ENCODE measurements around the gene NPY4R.
"Not testable (repeated sequence)": the region's sequence is repeated elsewhere in the genome, so short reads cannot be mapped to it uniquely, and the experiment has no call there.

The NPY4R gene

DNA sequence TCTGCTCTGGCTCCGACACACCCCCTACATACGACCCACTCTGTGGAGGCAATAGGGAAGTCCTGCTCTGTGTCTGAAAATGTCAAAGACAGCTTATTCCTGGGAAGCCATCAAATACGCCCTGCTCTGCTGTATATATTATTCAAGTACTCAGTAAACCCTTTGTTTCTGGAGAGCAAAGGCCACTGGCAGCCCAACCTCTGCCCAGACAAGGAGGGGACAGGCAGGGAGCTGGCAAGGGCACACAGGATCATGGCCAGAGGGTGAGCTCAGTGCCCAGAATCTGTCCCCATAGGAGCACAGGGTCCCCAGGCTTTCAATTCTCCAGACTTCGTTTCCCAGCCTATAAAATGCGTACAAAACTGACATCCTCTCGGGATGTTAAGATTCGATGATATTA, 47.0 kb upstream of the NPY4R start:
- H3K4me2 ChIP-seq (ENCODE audit: low read depth, low read length, poor library complexity, severe bottlenecking); H3K79me2 ChIP-seq (ENCODE audit: insufficient read depth, low read length); H3K9ac ChIP-seq (ENCODE audit: low read depth, low read length, poor library complexity, severe bottlenecking): not testable (repeated sequence)

GRCh38 chr10:46512002-46512401, 46.2 kb upstream of the NPY4R start:
- H3K27me3 ChIP-seq (ENCODE audit: insufficient read depth, low read length, poor library complexity, severe bottlenecking); H3K9ac ChIP-seq (ENCODE audit: low read depth, low read length, poor library complexity, severe bottlenecking); H3K4me3 ChIP-seq (ENCODE audit: low read length, poor library complexity, severe bottlenecking); H3K4me1 ChIP-seq (ENCODE audit: insufficient read depth, low read length, poor library complexity, severe bottlenecking); H3K36me3 ChIP-seq (ENCODE audit: insufficient read depth, low read length); H3K9me2 ChIP-seq (replicated peaks; ENCODE audit: low read depth, low read length); H4K20me1 ChIP-seq (ENCODE audit: insufficient read depth, low read length, poor library complexity, severe bottlenecking); H2AFZ ChIP-seq (ENCODE audit: low read length); H3F3A ChIP-seq (ENCODE audit: low read depth); H3K4me2 ChIP-seq (ENCODE audit: low read depth, low read length, poor library complexity, severe bottlenecking); H3K79me2 ChIP-seq (ENCODE audit: insufficient read depth, low read length); H3K9me3 ChIP-seq (ENCODE audit: insufficient read depth, low read depth, low read length): not testable (repeated sequence)

More for the DNA sequence above, 47.0 kb upstream of the NPY4R start:
- not testable (repeated sequence) for H3K9me2 ChIP-seq (replicated peaks; ENCODE audit: low read depth, low read length); H4K20me1 ChIP-seq (ENCODE audit: insufficient read depth, low read length, poor library complexity, severe bottlenecking); H3K9me3 ChIP-seq (ENCODE audit: insufficient read depth, low read depth, low read length); H3K36me3 ChIP-seq (ENCODE audit: insufficient read depth, low read length); H3K4me1 ChIP-seq (ENCODE audit: insufficient read depth, low read length, poor library complexity, severe bottlenecking); H2AFZ ChIP-seq (ENCODE audit: low read length); H3K27me3 ChIP-seq (ENCODE audit: insufficient read depth, low read length, poor library complexity, severe bottlenecking); H3F3A ChIP-seq (ENCODE audit: low read depth); H3K4me3 ChIP-seq (ENCODE audit: low read length, poor library complexity, severe bottlenecking)

GRCh38 chr10:46499990-46500389, 34.2 kb upstream of the NPY4R start:
- H3K4me1 ChIP-seq (ENCODE audit: insufficient read depth, low read length, poor library complexity, severe bottlenecking); H3F3A ChIP-seq (ENCODE audit: low read depth); H2AFZ ChIP-seq (ENCODE audit: low read length); H3K9ac ChIP-seq (ENCODE audit: low read depth, low read length, poor library complexity, severe bottlenecking); H3K9me2 ChIP-seq (replicated peaks; ENCODE audit: low read depth, low read length); H3K4me2 ChIP-seq (ENCODE audit: low read depth, low read length, poor library complexity, severe bottlenecking); H4K20me1 ChIP-seq (ENCODE audit: insufficient read depth, low read length, poor library complexity, severe bottlenecking); H3K4me3 ChIP-seq (ENCODE audit: low read length, poor library complexity, severe bottlenecking); H3K36me3 ChIP-seq (ENCODE audit: insufficient read depth, low read length); H3K27me3 ChIP-seq (ENCODE audit: insufficient read depth, low read length, poor library complexity, severe bottlenecking); H3K79me2 ChIP-seq (ENCODE audit: insufficient read depth, low read length); H3K9me3 ChIP-seq (ENCODE audit: insufficient read depth, low read depth, low read length): not testable (repeated sequence)

DNA sequence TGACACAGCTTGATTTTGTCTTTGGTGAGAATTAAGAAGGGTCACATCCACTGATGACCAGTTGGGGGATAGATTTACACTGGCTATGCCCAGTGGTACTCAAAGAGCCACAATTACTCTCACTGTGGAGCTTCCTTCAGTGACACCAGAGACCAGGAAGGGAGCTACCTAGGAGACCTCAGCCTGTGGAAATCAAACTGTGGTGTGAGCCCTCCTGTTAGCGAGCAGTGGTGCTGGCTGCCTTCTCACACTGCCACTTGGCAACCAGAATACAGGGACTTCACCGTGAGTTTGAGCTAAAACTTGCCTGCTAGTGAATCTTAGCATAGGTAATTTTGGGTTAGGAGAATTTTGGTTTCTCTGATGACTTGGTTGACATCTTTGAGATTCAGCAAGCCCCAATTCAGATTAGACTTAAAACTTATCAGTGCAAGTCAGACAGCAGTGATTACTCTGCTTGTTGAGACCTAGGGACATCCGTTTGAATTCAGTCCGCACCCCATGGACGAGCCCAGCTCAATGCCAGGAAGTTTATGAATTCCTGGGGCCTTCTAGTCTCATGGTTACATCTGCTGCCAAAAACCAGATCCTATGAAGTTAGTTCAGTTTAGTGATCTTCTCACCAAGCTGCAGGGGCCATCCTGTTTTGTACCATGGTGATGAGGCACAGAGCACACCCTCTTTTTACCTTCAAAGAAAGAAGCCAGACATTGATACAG, 33.4 kb upstream of the NPY4R start:
- not testable (repeated sequence) for H4K20me1 ChIP-seq (ENCODE audit: insufficient read depth, low read length, poor library complexity, severe bottlenecking); H3F3A ChIP-seq (ENCODE audit: low read depth); H3K9me3 ChIP-seq (ENCODE audit: insufficient read depth, low read depth, low read length); H2AFZ ChIP-seq (ENCODE audit: low read length); H3K4me3 ChIP-seq (ENCODE audit: low read length, poor library complexity, severe bottlenecking); H3K79me2 ChIP-seq (ENCODE audit: insufficient read depth, low read length); H3K27me3 ChIP-seq (ENCODE audit: insufficient read depth, low read length, poor library complexity, severe bottlenecking); H3K4me1 ChIP-seq (ENCODE audit: insufficient read depth, low read length, poor library complexity, severe bottlenecking); H3K4me2 ChIP-seq (ENCODE audit: low read depth, low read length, poor library complexity, severe bottlenecking); H3K9me2 ChIP-seq (replicated peaks; ENCODE audit: low read depth, low read length); H3K9ac ChIP-seq (ENCODE audit: low read depth, low read length, poor library complexity, severe bottlenecking); H3K36me3 ChIP-seq (ENCODE audit: insufficient read depth, low read length)

- H3K9me3 ChIP-seq (ENCODE audit: insufficient read depth, low read depth, low read length); H3K36me3 ChIP-seq (ENCODE audit: insufficient read depth, low read length); H2AFZ ChIP-seq (ENCODE audit: low read length); H4K20me1 ChIP-seq (ENCODE audit: insufficient read depth, low read length, poor library complexity, severe bottlenecking); H3K9me2 ChIP-seq (replicated peaks; ENCODE audit: low read depth, low read length); H3K9ac ChIP-seq (ENCODE audit: low read depth, low read length, poor library complexity, severe bottlenecking); H3K27me3 ChIP-seq (ENCODE audit: insufficient read depth, low read length, poor library complexity, severe bottlenecking); H3K4me3 ChIP-seq (ENCODE audit: low read length, poor library complexity, severe bottlenecking); H3K4me2 ChIP-seq (ENCODE audit: low read depth, low read length, poor library complexity, severe bottlenecking); H3F3A ChIP-seq (ENCODE audit: low read depth); H3K79me2 ChIP-seq (ENCODE audit: insufficient read depth, low read length); H3K4me1 ChIP-seq (ENCODE audit: insufficient read depth, low read length, poor library complexity, severe bottlenecking): not testable (repeated sequence)
These were observed 32.1 kb upstream of the NPY4R start for GRCh38 chr10:46497878-46498277.

- not testable (repeated sequence) for H3F3A ChIP-seq (ENCODE audit: low read depth); H3K9me2 ChIP-seq (replicated peaks; ENCODE audit: low read depth, low read length); H3K9me3 ChIP-seq (ENCODE audit: insufficient read depth, low read depth, low read length); H3K27me3 ChIP-seq (ENCODE audit: insufficient read depth, low read length, poor library complexity, severe bottlenecking); H3K36me3 ChIP-seq (ENCODE audit: insufficient read depth, low read length); H4K20me1 ChIP-seq (ENCODE audit: insufficient read depth, low read length, poor library complexity, severe bottlenecking); H3K4me3 ChIP-seq (ENCODE audit: low read length, poor library complexity, severe bottlenecking); H3K4me2 ChIP-seq (ENCODE audit: low read depth, low read length, poor library complexity, severe bottlenecking); H3K9ac ChIP-seq (ENCODE audit: low read depth, low read length, poor library complexity, severe bottlenecking); H3K79me2 ChIP-seq (ENCODE audit: insufficient read depth, low read length); H3K4me1 ChIP-seq (ENCODE audit: insufficient read depth, low read length, poor library complexity, severe bottlenecking); H2AFZ ChIP-seq (ENCODE audit: low read length)
These were observed 31.6 kb upstream of the NPY4R start for GRCh38 chr10:46497401-46497800.

DNA sequence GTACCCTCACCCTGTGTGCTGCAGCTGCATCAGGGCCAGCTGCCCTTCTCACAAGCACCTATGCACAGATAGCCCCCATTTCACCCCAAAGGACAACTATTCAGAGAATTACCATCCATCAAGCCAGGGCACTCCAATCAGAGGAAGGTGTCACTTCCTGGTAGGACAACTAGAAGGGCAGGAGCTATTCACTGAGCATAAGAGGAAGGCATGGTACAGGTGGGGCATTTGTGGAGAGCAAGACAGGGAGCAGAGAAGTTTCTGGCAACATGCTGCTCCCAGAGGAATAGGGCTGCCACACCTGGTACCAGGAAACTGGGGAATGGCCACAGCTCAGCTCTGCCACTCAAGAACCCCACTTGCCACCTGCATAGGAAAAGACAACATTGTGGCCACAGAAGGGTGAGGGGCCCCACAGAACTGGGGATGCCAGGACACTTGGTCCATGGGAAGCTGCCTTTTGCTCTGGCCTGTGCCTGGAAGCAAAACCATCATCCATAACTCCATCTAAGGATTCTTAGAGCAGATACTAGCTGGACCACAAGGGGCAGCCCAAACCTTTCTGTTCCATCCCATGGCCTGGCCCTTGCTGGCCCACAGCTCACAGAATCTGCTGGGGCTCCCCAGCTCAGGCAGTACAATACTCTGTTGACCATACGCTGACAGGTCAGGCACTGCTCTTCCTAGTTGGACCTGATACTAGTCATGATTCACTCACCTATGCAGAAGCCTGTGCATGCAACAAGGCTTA, 25.8 kb upstream of the NPY4R start:
- H3K9me3 ChIP-seq (ENCODE audit: insufficient read depth, low read depth, low read length); H3K9ac ChIP-seq (ENCODE audit: low read depth, low read length, poor library complexity, severe bottlenecking); H3F3A ChIP-seq (ENCODE audit: low read depth); H3K9me2 ChIP-seq (replicated peaks; ENCODE audit: low read depth, low read length); H3K36me3 ChIP-seq (ENCODE audit: insufficient read depth, low read length); H3K79me2 ChIP-seq (ENCODE audit: insufficient read depth, low read length); H4K20me1 ChIP-seq (ENCODE audit: insufficient read depth, low read length, poor library complexity, severe bottlenecking); H3K4me3 ChIP-seq (ENCODE audit: low read length, poor library complexity, severe bottlenecking); H2AFZ ChIP-seq (ENCODE audit: low read length); H3K4me2 ChIP-seq (ENCODE audit: low read depth, low read length, poor library complexity, severe bottlenecking); H3K27me3 ChIP-seq (ENCODE audit: insufficient read depth, low read length, poor library complexity, severe bottlenecking); H3K4me1 ChIP-seq (ENCODE audit: insufficient read depth, low read length, poor library complexity, severe bottlenecking): not testable (repeated sequence)

All from Loucy (cell line).